CD4-positive, alpha-beta T cell treated with Interleukin-1 beta for 1 hour (primary cell): ENCODE data around the gene APOBEC4.
"Not testable (repeated sequence)": the region's sequence is repeated elsewhere in the genome, so short reads cannot be mapped to it uniquely, and the experiment has no call there.

Experiments
- DNase-seq, 2 donors: peaks; one replicate each; pipeline ENCODE4 v3.0.0-alpha.2; 2020 to 2022

The APOBEC4 gene

DNA sequence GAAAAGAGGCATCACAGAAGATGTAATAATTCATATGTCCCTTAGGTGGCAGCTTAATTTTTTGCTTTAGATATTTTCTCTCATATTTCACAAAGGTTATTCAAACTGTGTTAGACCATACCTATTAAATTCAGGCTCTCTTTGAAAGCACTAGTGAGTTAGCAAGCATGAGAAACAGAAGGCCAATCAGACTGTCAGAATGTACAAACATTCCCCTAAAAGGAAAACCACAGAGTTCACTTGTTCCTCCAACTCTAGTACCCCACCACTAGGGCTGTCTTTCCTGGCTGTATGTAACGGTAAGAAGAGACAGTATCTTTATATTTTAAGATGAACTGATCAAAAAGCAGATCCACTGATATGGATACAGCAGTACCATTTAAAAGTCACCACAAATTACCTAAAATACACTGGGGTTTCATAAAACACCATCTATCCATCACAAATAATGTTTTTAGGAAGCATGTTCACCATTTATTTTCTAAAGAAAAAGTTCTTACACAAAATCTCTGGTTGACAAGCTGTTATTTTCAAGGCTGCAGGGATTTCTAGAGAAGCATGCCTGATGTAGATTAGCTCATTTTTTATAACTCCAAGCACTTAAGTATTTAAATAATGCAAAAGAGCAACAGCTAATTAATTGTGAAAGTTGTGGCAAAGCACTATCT lies 19.3 kb downstream of the APOBEC4 start:
- DNase-seq, result peak in 1 of 2 donors; percentile 69

DNA sequence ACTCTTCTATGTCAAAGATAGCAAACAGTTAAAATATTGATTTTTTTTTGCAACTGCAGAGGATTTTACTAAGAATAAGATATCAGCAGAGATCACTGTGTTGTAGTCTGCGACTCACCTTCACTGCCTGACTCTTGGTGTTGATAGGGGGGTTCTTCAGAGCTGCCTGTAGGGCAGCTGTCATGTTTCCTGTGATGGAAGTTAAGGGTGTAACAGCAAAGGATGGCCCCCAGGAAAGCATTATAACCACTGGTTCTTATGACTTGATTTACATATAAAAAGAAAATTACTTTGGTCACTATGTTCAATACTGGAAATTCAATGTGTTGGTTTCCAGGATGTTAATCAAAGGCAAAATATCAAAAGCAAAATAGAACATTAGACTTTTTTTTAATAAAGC lies 20.2 kb downstream of the APOBEC4 start:
- DNase-seq, result peak in 1 of 2 donors; percentile 15

DNA sequence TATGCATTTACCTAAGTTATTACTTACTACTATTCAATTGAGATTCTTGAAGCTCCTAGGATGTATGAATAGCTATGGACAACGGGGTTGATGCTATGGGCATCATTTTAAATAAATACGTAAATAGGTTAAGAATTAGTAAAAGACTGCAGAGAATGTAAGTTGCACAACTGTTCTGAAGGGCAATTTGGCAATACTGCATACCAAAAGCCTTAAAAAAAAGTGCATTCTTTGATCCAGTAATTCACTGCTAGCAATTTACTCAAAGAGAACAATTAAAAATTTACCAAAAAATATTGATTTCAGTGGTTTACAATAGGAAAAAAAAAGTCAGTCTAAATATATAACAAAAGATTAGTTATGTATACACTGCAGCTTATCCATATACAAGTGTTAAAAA lies 21.0 kb downstream of the APOBEC4 start:
- no peak for DNase-seq

DNA sequence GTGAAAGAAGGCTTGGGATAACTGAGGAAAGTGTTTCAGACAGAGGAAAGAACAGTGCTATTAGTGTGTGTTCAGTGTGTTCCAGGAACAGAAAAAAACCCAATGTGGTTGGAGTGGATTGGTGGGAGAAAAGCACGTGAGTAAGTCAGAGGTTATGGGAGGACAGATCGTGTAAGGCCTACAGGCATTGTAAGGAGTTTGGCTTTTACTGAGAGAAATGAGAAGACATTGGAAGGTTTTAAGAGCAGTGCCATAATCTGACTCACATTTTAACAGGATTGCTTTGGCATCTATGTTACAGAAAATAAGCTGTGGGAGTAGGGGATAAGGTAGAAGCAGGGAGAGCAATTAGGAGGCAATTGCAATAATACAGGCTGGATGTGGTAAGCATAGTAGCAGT lies 22.4 kb downstream of the APOBEC4 start:
- DNase-seq, result no peak

DNA sequence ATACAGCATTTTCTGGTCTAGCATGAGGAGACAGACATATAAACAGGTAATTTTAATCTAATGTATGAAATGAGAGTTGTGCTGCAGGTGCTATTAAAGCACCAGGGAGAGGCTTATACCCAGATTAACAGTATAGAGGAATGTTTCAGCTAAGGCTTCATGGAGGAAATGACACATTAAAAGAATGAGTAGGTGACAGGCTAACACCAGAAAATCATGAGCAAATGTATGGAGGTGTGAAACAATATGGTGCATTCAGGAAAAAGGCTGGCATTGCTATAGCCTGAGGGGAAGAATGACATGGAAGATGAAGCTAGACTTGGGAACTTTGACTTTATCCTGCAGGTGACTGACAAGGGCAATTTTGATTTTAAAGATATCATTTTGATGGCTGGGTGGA lies 24.6 kb downstream of the APOBEC4 start:
- no peak for DNase-seq

DNA sequence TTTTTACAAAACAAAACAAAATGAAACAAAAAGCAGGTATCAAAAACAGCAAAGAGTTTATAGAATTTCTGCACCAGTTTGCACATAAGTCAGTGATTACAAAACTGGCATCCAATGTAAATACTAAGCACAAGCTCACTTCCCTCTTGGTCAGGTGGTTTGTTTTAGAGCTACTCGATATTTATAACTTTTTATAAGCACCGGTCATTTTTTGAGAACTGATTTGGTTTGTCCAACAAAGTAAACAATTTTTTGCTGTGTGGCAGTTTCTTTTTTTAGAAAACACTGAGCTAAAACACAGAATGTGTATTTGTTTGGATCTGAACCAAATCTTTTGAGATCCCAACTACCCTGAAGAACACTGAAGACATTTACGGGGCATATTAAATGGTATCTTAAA lies 26.9 kb downstream of the APOBEC4 start:
- not testable (repeated sequence) for DNase-seq

DNA sequence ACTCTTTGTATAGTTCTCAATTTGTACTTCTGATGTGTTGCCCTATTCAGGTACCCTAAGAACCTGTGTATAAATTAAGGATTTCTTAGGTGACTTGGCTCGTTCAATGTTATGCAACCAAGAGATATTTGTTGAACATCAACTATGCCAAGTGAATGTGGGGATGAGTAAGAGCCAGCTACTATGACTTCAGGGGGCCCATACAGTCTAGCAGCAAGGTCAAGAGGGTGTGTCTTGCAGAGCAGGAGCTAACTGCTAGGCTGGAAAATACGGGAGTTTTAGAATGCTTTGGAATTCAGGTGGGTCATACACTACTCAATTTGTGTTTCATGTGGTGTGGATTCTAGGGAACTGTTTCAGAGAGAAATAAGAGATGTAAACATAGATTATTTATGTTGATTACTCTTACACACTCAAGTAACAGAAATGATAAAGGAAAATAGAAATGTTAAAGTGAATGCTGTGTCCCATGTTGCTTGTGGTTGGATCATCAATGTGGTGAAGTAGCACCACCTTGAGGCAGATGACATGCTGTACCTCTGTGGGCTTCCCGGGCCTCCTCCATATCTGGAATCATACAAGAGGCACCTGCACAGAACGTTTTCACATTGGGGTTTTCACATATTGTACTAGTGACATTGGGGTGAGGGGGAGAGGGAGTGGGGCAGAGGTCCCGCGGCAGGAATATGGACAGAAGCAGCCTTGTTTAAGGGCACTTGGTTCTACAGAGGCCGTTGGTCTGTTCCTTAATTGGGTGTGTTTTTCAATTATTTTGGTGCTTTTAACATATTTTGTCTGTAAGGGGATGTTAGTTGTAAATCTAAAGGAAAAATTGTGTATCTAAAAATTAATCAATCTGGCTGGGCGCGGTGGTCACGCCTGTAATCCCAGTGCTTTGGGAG lies 30.0 kb downstream of the APOBEC4 start:
- DNase-seq, result peak; percentile 57 to 60

DNA sequence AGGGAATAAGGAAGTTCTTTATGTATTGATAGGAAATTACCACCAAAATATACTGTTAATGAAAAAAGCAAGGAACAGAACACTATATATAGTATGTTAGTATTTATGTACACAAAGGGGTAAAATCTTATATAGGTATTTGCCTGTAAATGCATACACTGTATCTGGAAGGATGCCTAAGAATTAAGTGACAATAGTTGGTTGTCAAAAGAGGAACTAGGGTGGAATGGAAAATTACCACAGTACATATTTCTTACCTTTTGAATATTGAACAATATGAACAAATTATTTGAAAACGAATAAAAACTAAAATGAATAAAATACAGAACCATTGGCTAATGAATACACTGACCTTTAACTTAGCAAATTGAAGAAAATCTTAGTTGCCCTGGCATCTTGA lies 31.1 kb downstream of the APOBEC4 start:
- no peak for DNase-seq

DNA sequence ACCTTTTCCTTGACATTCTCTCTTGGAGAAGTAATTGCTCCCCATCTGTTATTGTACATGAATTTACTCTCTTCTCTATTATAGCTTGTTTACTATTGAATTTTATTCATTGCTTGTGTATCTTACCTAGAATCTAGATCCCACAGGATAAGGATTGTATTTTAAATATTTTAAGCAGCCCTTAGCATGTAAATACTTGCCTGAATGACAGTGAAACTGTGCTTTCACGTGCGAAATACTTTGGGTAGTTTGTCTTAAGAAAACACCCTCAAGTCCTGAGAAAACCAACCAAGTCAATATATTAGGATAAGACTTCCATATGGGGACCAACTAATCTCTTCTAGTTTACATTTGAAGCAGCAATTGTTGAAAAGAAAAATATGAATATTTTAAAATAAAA lies 32.8 kb downstream of the APOBEC4 start:
- no peak for DNase-seq

DNA sequence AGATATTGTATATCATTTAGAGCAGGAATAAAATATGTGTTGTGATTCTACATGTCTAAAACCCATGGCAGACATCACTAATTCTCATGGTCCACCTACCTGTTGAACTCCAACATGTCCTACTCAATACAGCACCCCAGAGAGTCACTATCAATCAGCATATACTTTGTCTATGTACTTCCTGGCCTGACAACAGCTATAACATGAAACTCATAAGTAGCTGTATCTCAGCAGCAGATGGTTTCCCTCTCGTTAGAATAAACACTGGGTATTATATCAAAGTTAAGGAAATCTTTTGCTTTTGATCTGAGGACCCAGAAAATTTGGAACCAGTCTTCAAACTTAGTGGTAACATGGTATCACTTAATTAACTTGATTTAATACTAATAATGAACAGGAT lies 33.3 kb downstream of the APOBEC4 start:
- no peak for DNase-seq

DNA sequence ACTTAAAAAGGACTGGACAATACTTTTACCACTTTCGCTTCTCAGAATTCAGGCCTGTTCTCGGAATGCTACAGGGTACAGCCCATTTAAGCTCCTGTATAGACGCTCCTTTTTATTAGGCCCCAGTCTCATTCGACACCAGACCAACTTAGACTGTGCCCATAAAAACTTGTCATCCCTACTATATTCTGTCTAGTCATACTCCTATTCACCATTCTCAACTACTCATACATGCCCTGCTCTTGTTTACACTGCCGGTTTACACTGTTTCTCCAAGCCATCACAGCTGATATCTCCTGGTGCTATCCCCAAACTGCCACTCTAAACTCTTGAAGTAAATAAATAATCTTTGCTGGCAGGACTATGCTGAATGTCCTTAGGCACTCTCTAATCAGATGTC lies 34.9 kb downstream of the APOBEC4 start:
- DNase-seq, result not testable (repeated sequence)

DNA sequence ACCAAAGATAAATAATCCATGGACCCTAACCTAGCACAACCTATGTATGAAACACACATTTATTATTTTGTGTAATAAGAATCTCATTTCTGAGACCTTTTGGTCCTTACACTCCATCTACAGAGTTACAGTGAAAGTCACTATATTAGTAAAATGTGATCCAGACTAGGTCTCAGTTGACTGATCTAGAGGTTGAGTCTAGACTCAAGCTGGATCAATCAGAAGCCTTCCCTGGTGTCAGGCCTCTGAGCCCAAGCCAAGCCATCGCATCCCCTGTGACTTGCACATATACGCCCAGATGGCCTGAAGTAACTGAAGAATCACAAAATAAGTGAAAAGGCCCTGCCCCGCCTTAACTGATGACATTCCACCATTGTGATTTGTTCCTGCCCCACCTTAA lies 40.1 kb downstream of the APOBEC4 start:
- not testable (repeated sequence) for DNase-seq

DNA sequence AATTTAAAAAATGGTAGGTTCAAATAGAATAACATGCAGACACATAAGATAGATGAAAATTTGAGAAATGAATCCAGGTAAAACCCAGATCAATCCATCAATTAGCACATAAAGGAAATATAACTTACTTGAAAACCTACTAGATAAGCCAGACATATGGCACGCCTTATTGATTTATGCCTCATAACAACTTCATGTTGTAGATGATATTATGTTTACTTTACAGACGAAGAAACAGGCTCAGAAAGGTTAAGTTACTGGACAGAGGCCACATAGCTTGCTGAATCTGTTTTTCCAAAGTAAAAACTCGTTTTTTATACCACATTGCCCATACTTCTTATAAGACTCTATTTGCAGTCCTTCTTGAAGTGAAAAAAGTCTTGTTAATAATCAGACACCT lies 40.7 kb downstream of the APOBEC4 start:
- DNase-seq, result no peak

DNA sequence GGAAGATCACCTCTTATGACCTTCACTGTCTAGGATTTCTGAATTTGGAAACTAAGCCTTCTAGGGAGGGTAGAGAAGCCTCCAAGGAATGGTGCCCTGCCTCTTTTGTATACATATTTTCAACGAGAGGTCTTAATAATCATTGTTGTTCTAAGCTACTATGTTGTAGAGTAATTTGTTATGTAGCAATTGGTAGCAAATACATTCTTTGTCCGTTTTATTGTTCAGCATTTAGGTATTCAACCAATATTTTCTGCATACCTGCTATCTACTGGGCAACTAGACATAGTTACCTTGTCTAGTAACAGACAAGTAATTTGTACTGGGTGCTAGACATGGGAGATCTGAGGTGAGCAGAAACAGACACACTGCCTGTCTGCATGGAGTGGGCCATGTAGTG lies 42.1 kb downstream of the APOBEC4 start:
- DNase-seq, result no peak

DNA sequence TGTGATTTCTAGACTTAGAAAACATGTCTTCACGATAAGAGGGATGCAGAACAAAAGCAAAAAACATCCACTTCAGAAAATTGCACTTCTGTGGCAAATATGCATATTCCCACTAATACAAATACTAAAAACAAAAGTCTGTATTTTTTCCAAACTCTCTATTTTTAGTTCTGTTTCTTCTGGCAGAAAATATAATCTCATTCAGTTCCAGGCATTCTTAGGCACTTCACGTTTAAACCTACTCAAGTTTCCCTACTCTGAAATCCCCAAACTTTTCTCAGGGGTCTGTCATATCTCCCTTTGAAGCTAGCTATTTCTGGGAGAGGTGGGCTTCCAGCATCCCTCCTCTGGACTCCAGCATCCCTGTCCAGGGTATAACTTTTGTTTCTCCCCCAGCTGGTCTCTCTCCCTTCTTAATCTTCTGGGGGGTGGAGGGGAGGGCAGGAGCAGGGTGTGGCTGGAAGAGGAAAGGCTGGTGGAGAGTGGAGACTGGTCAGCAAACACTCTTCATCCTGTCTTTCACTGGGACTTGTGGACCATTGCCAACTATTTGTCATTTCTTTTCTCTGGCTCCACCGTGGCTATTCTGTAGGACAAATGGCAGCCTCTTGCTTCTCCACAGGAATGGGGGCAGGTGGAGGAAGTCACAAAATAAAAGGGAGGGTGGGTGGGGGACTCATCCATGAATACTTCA lies 43.2 kb downstream of the APOBEC4 start:
- no peak for DNase-seq

DNA sequence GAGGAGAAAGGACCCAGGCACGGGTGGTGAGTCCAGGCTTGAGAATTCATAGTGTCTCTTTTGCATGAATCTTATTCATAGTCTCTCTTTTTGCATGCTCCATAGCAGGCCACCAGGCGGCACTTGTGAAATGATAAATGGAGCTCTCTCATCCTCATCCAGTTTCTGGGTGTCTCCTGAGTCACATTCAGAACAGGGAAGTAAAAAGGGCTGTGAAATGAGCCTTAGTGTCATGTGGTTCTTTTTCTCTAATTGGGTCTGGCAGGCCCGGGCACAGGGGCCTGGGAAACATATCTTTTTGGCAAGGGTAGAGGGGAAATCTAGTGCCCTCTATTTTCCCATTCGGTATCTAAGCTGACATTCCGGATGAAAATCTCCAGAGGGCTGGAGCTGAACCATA lies 43.8 kb downstream of the APOBEC4 start:
- peak; percentile 17 to 55 for DNase-seq

DNA sequence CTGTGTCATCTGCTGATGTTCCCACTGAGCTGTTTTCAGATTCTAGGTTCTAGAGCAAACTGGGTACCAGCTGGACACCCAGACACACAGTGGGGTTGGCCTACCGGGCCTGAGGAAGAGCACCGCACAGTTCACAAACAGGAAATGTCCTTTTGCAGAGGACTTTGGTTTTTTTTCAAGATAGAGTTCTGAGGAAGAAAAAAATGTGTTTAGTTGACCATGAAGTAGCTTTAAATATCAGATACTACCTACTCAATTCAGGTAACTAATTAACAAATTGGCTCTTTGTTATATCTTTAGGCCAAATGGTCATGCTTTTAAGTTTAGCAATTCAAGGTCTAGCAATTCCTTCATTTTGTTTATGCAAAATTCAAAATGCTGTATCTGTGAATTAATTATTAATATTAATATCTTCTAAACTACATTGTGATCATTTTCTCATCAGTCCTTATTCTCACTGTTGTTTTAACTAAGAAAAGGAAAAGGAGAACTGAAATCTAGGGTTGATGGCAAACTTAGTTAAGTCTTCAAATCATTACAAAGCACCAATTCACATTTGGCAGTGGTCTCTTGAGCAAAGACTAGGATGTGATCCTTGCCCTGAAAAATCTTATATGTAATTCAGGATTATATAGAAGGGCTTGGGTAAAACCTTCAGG lies 45.7 kb downstream of the APOBEC4 start:
- DNase-seq, result no peak

DNA sequence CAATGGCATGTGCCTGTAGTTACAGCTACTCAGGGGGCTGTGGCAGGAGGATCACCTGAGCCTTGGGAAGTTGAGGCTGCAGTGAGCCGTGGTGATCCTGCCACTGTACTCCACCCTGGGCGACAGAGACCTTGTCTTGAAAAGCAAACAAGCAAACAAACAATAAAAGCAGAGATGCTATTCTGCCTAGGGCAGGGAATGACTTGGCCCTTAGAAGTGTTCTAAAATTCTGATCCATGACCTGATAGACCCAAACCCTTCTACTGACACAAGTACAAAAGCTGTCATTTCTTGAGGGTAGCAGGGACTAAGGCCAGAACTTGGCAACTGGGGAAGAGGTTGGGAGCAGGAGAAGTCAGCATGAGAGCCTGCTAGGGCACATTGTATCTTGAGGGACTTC lies 47.2 kb downstream of the APOBEC4 start:
- DNase-seq, result no peak

DNA sequence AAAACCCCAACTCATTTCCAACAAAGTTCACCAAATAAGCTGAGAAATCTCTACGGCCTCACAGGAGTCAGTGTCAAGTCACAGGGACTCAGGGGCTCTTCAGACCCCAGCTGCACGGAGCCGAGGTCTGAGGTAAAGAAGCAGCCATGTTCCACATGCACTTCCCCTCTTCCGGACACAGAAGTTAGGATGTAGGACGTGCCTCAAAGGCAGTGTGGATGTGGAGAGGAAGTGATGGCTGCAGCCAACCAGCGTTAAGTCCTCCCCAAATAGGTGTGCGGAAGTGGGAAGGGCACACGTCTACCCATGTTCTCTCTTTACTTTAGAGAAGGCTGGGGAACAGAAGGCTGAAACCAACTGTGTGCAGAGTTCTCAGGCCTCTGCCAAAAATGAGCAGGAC lies 48.3 kb downstream of the APOBEC4 start:
- peak in 1 of 2 donors; percentile 49 for DNase-seq

DNA sequence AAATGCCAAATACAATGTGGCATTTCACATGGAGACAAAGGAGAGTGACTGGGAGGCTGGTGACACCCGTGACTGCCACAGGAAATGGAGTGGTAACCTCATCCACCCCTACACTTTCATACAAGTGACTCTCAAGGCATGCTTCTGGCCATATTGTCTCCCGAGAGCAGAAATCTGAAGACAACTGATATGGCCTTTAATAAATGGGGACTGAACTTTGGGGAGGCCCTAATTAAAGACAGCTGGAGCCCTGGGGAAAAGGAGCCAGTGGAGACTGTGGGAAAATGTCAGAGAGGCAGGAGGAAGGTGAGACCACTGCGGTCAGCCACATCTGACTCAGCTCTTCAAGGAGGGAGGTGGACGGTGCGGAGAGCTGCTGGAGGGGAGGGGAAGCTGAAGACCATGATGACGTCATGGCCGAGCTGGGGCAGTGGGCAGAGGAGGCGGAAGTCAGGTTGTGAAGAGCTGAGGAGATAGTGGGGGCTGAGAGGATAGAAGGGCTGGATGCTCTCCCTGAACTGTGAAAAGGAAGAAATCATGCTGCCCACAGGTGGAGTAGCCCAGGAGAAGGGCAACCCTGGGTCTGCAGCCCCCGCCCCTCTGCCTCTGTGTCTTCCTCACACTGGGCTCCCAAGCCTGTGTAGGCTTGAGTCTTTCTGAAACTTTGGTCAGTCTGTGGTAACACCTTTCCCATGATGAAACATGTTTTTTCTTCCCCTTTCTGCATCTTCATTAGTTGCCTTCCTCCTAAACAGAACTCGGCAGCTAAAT lies 48.9 kb downstream of the APOBEC4 start:
- peak in 1 of 2 donors; percentile 76 for DNase-seq

DNA sequence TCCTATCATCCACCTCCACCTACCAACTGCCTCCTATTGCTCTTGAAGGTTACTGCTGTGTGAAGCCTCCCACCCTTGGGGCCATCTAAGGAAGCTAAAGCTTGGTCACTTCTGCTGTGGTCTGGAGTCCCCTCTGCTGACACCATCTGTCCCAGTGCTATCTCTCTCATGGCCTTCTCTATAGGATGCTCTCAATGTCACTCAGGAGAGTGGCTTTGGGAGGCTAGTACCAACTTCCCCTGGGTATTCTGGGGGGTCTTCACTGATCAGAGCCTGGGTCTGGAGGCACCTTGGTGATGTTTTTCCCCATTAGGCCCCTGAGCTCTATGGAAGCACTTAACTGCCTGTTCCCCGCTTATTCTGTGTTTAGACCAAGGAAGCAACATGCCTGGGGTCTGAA lies 50.6 kb downstream of the APOBEC4 start:
- DNase-seq, result no peak

DNA sequence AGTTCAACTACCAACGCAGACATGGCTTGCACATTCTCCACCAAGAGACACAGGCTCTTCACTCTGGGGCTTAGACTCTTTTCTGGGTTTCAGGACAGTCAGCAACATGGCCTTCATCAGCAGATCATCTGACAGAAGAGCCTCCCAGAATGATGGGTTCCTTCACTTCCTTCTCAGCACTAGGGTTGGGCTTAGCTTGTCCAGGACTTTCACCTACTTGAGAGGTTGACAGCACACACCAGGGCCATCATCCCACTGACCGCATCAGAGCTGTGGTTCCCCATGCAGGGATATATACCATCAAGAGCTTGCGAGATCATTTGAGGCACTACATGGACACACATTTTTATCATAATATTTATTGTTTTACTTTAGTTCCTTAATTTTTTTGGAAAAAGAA lies 52.5 kb downstream of the APOBEC4 start:
- DNase-seq, result no peak
